K562 (cell line): ENCODE measurements around the gene EN2. TPM values are rescaled to one million over a fixed set of nuclear protein-coding genes. Genes with fewer than 3 reads are reported as not detected.

ENCODE experiments used
- C11orf30 ChIP-seq: fragments of 450-650 bp; IDR thresholded peaks from 2 replicates; pipeline ENCODE4 v1.6.1; 2016; ENCODE audit warnings: low read depth, mild to moderate bottlenecking
- CBX1 ChIP-seq: sonication (generic); IDR thresholded peaks from 2 replicates; pipeline ENCODE4 v1.6.1; 2016; ENCODE audit warnings: antibody characterized with exemption, low read depth, mild to moderate bottlenecking
- PBX2 ChIP-seq, 2 experiments: IDR thresholded peaks in 1 of 2; conservative IDR thresholded peaks in 1 of 2; 2 replicates each; pipeline ENCODE4 v1.6.1; 2016; ENCODE audit warnings: low read depth in 2 of 2, mild to moderate bottlenecking in 1 of 2, missing compliant biosample characterization in 1 of 2, missing genetic modification characterization in 1 of 2, moderate library complexity in 1 of 2
- POLR2A ChIP-seq: fragments of 450-650 bp; conservative IDR thresholded peaks from 2 replicates; pipeline ENCODE4 v1.6.1; 2016
- POLR2AphosphoS5 ChIP-seq: IDR thresholded peaks from 2 replicates; pipeline ENCODE4 v1.6.1; 2011; ENCODE audit warnings: mild to moderate bottlenecking, low read depth, low read length, moderate library complexity; ENCODE audit not compliant: control insufficient read depth, insufficient read depth
- RNF2 ChIP-seq: sonication (generic); IDR thresholded peaks from 2 replicates; pipeline ENCODE4 v1.6.1; 2016
- ZNF639 ChIP-seq, 2 experiments: fragments of 200-800 bp in 1 of 2; sonication (Bioruptor generic) in 1 of 2; sonication (generic) in 1 of 2; formaldehyde crosslinking in 1 of 2; IDR thresholded peaks in 1 of 2; conservative IDR thresholded peaks in 1 of 2; 2 replicates each; pipeline versions ENCODE4 v1.5.0 to v1.6.1; 2016 to 2020; ENCODE audit warnings: missing compliant biosample characterization in 1 of 2, missing genetic modification characterization in 1 of 2, missing genetic modification reagents in 1 of 2
- polyA plus RNA-seq, 8 experiments: library from polyadenylated mRNA; depleted of rRNA in 4 of 8; stranded (reverse) in 5 of 8; unstranded in 3 of 8; fragments of >200 nt; fragmentation: Nextera tagmentation in 2 of 8; fragmentation: Illumina TruSeq in 1 of 8; extraction: Ambion mirVana in 2 of 8; extraction: Trizol in 1 of 8; gene quantifications; 2 replicates each; pipeline versions ENCODE4 v1.2.1 to v1.2.3, GENCODE V29; 2011 to 2014; ENCODE audit warnings: inconsistent platforms in 1 of 8, missing spikeins in 1 of 8
- total RNA-seq, 7 experiments: library from RNA; depleted of rRNA in 6 of 7; stranded (reverse); fragments of >200 nt in 6 of 7; fragmentation: Illumina TruSeq in 2 of 7; extraction: Trizol in 2 of 7; gene quantifications; 2 replicates each; pipeline versions ENCODE4 v1.2.1 to v1.2.3, GENCODE V29; 2011 to 2021; ENCODE audit warnings: low replicate concordance in 1 of 7

Gene EN2
- total and polyA plus RNA-seq, 9 of the 15 experiments (the other 6 are each of a cell fraction or from before 2014, with no cell fraction given) = 0.04 TPM; not detected in 7

- TF ChIP-seq ZNF639 (CRISPR knock-in tag; conservative IDR thresholded peaks at IDR 0.05 in 1 of 2, IDR thresholded peaks at IDR 0.05 in 1 of 2) (no peak), POLR2A (peak; percentile 44; the same call in 1 of the 2 replicates), PBX2 (CRISPR knock-in tag; IDR thresholded peaks at IDR 0.05; ENCODE audit: low read depth) (peak; percentile 26; the same call in 1 of the 2 replicates), PBX2 (tag; conservative IDR thresholded peaks at IDR 0.05; ENCODE audit: low read depth) (peak; percentile 90), CBX1 (0 out of 2 replicates have a peak, but pooled peaks have one; percentile 23), POLR2AphosphoS5 (0 out of 2 replicates have a peak, but pooled peaks have one; percentile 39), C11orf30 (no peak), RNF2 (no peak)
Observed at GRCh38 chr7:155414547-155415492, 43.1 kb upstream of the EN2 start (continued).
